Motor neuron (in vitro differentiated cells): ENCODE measurements around the gene ART3. TPM values are rescaled to one million over a fixed set of nuclear protein-coding genes. Genes with fewer than 3 reads are reported as not detected.

Experiments used
- ATAC-seq, 8 experiments: fragments of 200-7000 bp; cut with Tn5 transposase; replicated peaks in 6 of 8; 2 replicates each; pipeline ENCODE4 v1.8.0; 2021; ENCODE audit warnings: mild to moderate bottlenecking in 8 of 8, moderate library complexity in 8 of 8
- H3K27ac ChIP-seq, 2 donors: fragments of 250-450 bp; sonication (Bioruptor Pico); 2 replicates each; pipeline ENCODE4 v1.9.0; 2021; ENCODE audit warnings: antibody characterized with exemption in 2 of 2, mild to moderate bottlenecking in 2 of 2, moderate library complexity in 1 of 2
- H3K4me1 ChIP-seq, 2 donors: fragments of 250-450 bp; sonication (Bioruptor Pico); replicated peaks in 1 of 2; 2 replicates each; pipeline ENCODE4 v1.6.1; 2021; ENCODE audit warnings: antibody characterized with exemption in 2 of 2, mild to moderate bottlenecking in 2 of 2, moderate library complexity in 1 of 2
- H3K4me3 ChIP-seq, 5 donors: fragments of 250-450 bp; sonication (Bioruptor Pico); 2 replicates each; pipeline ENCODE4 v1.9.0; 2021; ENCODE audit warnings: antibody characterized with exemption in 5 of 5, mild to moderate bottlenecking in 5 of 5, moderate library complexity in 4 of 5
- WGBS, 10 experiments: fragments of 450-650 bp; shearing (Covaris generic); methylation state at CpG; one replicate each; pipeline ENCODE4 v1.0.0; 2022; 5-methylcytosine and 5-hydroxymethylcytosine counted together
- in situ Hi-C, 9 experiments: fragments of 400-800 bp; cut with MboI; loops; one replicate each; pipeline ENCODE4 v1.15.0; 2021; ENCODE audit warnings: low sequenced_read_pairs in 9 of 9, low pct_unique_long_range_greater_than_20kb in 2 of 9; ENCODE audit not compliant: unreplicated experiment in 9 of 9
- total RNA-seq, 8 experiments: library from RNA; unstranded; fragments of 300-600 nt; gene quantifications; 2 replicates each; pipeline versions ENCODE4 v1.2.3 to v1.2.4, GENCODE V29; 2022

The ART3 gene
- total RNA-seq, 8 experiments from 2014 or later = 0.32 to 65.1 (median 0.78) TPM

GRCh38 chr4:76055016-76055415 lies 19.5 kb upstream of the ART3 start:
- in situ Hi-C loops = no loop called here
- ATAC-seq = peak in 2 of 8 experiments; percentile 22 to 57
- no peak overlapping the region for H3K27ac ChIP-seq
- 14 to 100% (median 85%) methylated on average over 1 to 2 of the region's 2 CpGs; no CpG with 5 or more reads in 2 of the 10 experiments for WGBS, 10 experiments
- peaks cover 4 to 5% of the 10 kb centered on the region in 2 donors for H3K4me1 ChIP-seq
- no peak overlapping the region for H3K4me3 ChIP-seq

GRCh38 chr4:76055421-76055820 lies 19.1 kb upstream of the ART3 start:
- ATAC-seq = no peak
- no peak overlapping the region for H3K4me3 ChIP-seq
- peaks cover 4 to 5% of the 10 kb centered on the region in 2 donors for H3K4me1 ChIP-seq
- in situ Hi-C loops = no loop called here
- 5 to 80% (median 57%) methylated on average over 1 to 2 of the region's 2 CpGs; no CpG with 5 or more reads in 2 of the 10 experiments for WGBS, 10 experiments
- no peak overlapping the region for H3K27ac ChIP-seq

GRCh38 chr4:76058302-76058701 lies 16.2 kb upstream of the ART3 start:
- Histone ChIP-seq H3K27ac (no peak overlapping the region), H3K4me3 (no peak overlapping the region), H3K4me1 (peaks cover 4 to 5% of the 10 kb centered on the region in 2 donors)
- in situ Hi-C loops = no loop called here
- ATAC-seq = no peak

- WGBS, 10 experiments = 27 to 93% (median 69%) methylated on average over 2 to 3 of the region's 3 CpGs
- in situ Hi-C loops = no loop called here
- no peak for ATAC-seq
- peaks cover under 1 to 2% of the 10 kb centered on the region in 2 donors for H3K4me1 ChIP-seq
- no peak overlapping the region for H3K27ac ChIP-seq
- no peak overlapping the region for H3K4me3 ChIP-seq
These were observed 15.6 kb upstream of the ART3 start for GRCh38 chr4:76058888-76059426.

GRCh38 chr4:76059750-76060149 lies 14.8 kb upstream of the ART3 start:
- 17 to 88% (median 75%) methylated on average over 1 of the region's 1 CpG; no CpG with 5 or more reads in 4 of the 10 experiments for WGBS, 10 experiments
- ATAC-seq = no peak
- Histone ChIP-seq H3K4me1 (no peaks in the 10 kb centered on the region), H3K4me3 (no peak overlapping the region), H3K27ac (no peak overlapping the region)
- in situ Hi-C loops = loop anchor here in 1 of 9 experiments (10.0 kb wide), 1 partner anchor 65 kb away; the partner anchor contains the start of gene SDAD1

GRCh38 chr4:76060506-76060905 lies 14.0 kb upstream of the ART3 start:
- in situ Hi-C loops = loop anchor here in 1 of 9 experiments (10.0 kb wide), 1 partner anchor 66 kb away; the partner anchor contains the start of gene SDAD1
- no peak for ATAC-seq
- Histone ChIP-seq H3K4me3 (no peak overlapping the region), H3K4me1 (no peaks in the 10 kb centered on the region), H3K27ac (no peak overlapping the region)

- H3K4me3 ChIP-seq = no peak overlapping the region
- in situ Hi-C loops = loop anchor here in 1 of 9 experiments (10.0 kb wide), 1 partner anchor 67 kb away; the partner anchor contains the start of gene SDAD1
- no peak for ATAC-seq
- 0 to 100% (median 78%) methylated on average over 1 of the region's 1 CpG; no CpG with 5 or more reads in 2 of the 10 experiments for WGBS, 10 experiments
- H3K4me1 ChIP-seq = no peaks in the 10 kb centered on the region
- H3K27ac ChIP-seq = no peak overlapping the region
These were observed 13.1 kb upstream of the ART3 start for GRCh38 chr4:76061421-76061820.

GRCh38 chr4:76061982-76062381 lies 12.5 kb upstream of the ART3 start:
- 0 to 100% (median 82%) methylated on average over 1 of the region's 1 CpG; no CpG with 5 or more reads in 1 of the 10 experiments for WGBS, 10 experiments

GRCh38 chr4:76066546-76066945 lies 8.0 kb upstream of the ART3 start:
- no peak for ATAC-seq
- in situ Hi-C loops = loop anchor here in 2 of 9 experiments (5.0 to 10.0 kb wide), 2 partner anchors 69 to 72 kb away; partner anchors contain the start of gene SDAD1 (in 1 of the 2)
- no peaks in the 10 kb centered on the region for H3K4me1 ChIP-seq
- WGBS, 10 experiments = 67 to 100% (median 93%) methylated on average over 1 to 3 of the region's 3 CpGs; no CpG with 5 or more reads in 7 of the 10 experiments
- H3K4me3 ChIP-seq = no peak overlapping the region
- H3K27ac ChIP-seq = no peak overlapping the region

More at GRCh38 chr4:76061982-76062381, 12.5 kb upstream of the ART3 start:
- in situ Hi-C loops = loop anchor here in 1 of 9 experiments (10.0 kb wide), 1 partner anchor 67 kb away; the partner anchor contains the start of gene SDAD1
- H3K27ac ChIP-seq = no peak overlapping the region
- H3K4me3 ChIP-seq = no peak overlapping the region
- no peaks in the 10 kb centered on the region for H3K4me1 ChIP-seq
- no peak for ATAC-seq

- no peak overlapping the region for H3K27ac ChIP-seq
- WGBS, 10 experiments = 0 to 7% (median 0%) methylated on average over 1 to 2 of the region's 2 CpGs; no CpG with 5 or more reads in 1 of the 10 experiments
- peak; percentile 56 to 96 (median 74) for ATAC-seq
- in situ Hi-C loops = loop anchor here in 2 of 9 experiments (5.0 to 10.0 kb wide), 2 partner anchors 70 to 73 kb away; partner anchors contain the start of gene SDAD1 (in 1 of the 2)
- no peak overlapping the region for H3K4me3 ChIP-seq
- H3K4me1 ChIP-seq = no peaks in the 10 kb centered on the region
These were observed 6.7 kb upstream of the ART3 start for GRCh38 chr4:76067652-76068286.

GRCh38 chr4:76072760-76073159 lies 1.7 kb upstream of the ART3 start:
- peak in 3 of 8 experiments; percentile 53 to 68 (median 67) for ATAC-seq
- H3K27ac ChIP-seq = no peak overlapping the region
- 8 to 86% (median 57%) methylated on average over 1 to 4 of the region's 4 CpGs for WGBS, 10 experiments

GRCh38 chr4:76074993-76075600 lies 588 bp downstream of the ART3 start:
- WGBS, 10 experiments = 10 to 97% (median 80%) methylated on average over 1 to 4 of the region's 4 CpGs; no CpG with 5 or more reads in 1 of the 10 experiments
- in situ Hi-C loops = loop anchor here in 2 of 9 experiments (10.0 to 25.0 kb wide), 2 partner anchors 80 to 88 kb away; partner anchors contain the start of gene SDAD1 (in 2 of the 2)
- no peaks in the 10 kb centered on the region for H3K4me1 ChIP-seq
- peak in 3 of 8 experiments; percentile 57 to 72 (median 71) for ATAC-seq
- H3K27ac ChIP-seq = no peak overlapping the region
- no peak overlapping the region for H3K4me3 ChIP-seq

More at GRCh38 chr4:76072760-76073159, 1.7 kb upstream of the ART3 start:
- in situ Hi-C loops = loop anchor here in 1 of 9 experiments (10.0 kb wide), 1 partner anchor 78 kb away; the partner anchor contains the start of gene SDAD1
- Histone ChIP-seq H3K4me3 (no peak overlapping the region), H3K4me1 (no peaks in the 10 kb centered on the region)
